Measurements from ENCODE around the gene TSSK6. TPM values are rescaled to one million over a fixed set of nuclear protein-coding genes. Genes with fewer than 3 reads are reported as not detected.

TSSK6 gene
- total and polyA plus RNA-seq, 2 experiments from 2014 or later: 0.63 to 4.9 TPM

- H4K20me1 ChIP-seq (replicated peaks; ENCODE audit: insufficient read depth): no peaks in the 10 kb centered on the region
- H3K36me3 Mint-ChIP-seq (ENCODE audit: low read depth): no peaks in the 10 kb centered on the region; the same call in 2 of the 3 replicates
- no peak overlapping the region for H2AFZ ChIP-seq
- no peaks in the 10 kb centered on the region for H3K9me2 ChIP-seq (ENCODE audit: insufficient read depth)
- no peak overlapping the region for H3K4me3 Mint-ChIP-seq
- no peaks in the 10 kb centered on the region for H3K27me3 ChIP-seq (ENCODE audit: insufficient read depth)
- no peak overlapping the region for H3K4me3 ChIP-seq
- no peak overlapping the region for H3K27ac ChIP-seq (ENCODE audit: low read depth)
- no peak for DNase-seq (ENCODE audit: low spot score)
- H3K27ac Mint-ChIP-seq: no peak overlapping the region
- H3K4me1 Mint-ChIP-seq: peaks cover 6% of the 10 kb centered on the region; the same call in 1 of the 3 replicates
- peaks cover 7% of the 10 kb centered on the region; the same call in 1 of the 2 replicates for H3F3A ChIP-seq (replicated peaks; ENCODE audit: low read depth)
- H3K36me3 ChIP-seq (ENCODE audit: insufficient read depth): no peaks in the 10 kb centered on the region
- no peak for ATAC-seq
- H3K9me3 Mint-ChIP-seq: no peaks in the 10 kb centered on the region; the same call in 1 of the 3 replicates
- TF ChIP-seq JUNB (IDR thresholded peaks at IDR 0.05; ENCODE audit: unreplicated experiment) (no peak), POLR2AphosphoS5 (IDR thresholded peaks at IDR 0.05; ENCODE audit: low read depth) (no peak), ZNF462 (CRISPR knock-in tag; IDR thresholded peaks at IDR 0.05) (no peak), REST (IDR thresholded peaks at IDR 0.05; ENCODE audit: unreplicated experiment) (no peak), CTCF (conservative IDR thresholded peaks at IDR 0.05; ENCODE audit: low read depth in 2 of 2) (no peak), EZH2phosphoT487 (IDR thresholded peaks at IDR 0.05; ENCODE audit: unreplicated experiment) (no peak), CREB1 (CRISPR knock-in tag; IDR thresholded peaks at IDR 0.05; ENCODE audit: low read depth) (no peak), ZNF331 (CRISPR knock-in tag; IDR thresholded peaks at IDR 0.05; ENCODE audit: low read depth) (no peak), EZH2 (IDR thresholded peaks at IDR 0.05; ENCODE audit: low read depth, unreplicated experiment) (no peak), ZNF114 (CRISPR knock-in tag; IDR thresholded peaks at IDR 0.05) (no peak), STAT1 (IDR thresholded peaks at IDR 0.05; ENCODE audit: unreplicated experiment) (no peak), ETS1 (IDR thresholded peaks at IDR 0.05) (no peak), NANOG (IDR thresholded peaks at IDR 0.05; ENCODE audit: borderline replicate concordance) (no peak)
- no peak overlapping the region for H3K4me2 ChIP-seq
- H3K79me2 ChIP-seq (replicated peaks; ENCODE audit: insufficient read depth): no peaks in the 10 kb centered on the region
- no peaks in the 10 kb centered on the region for H3K4me1 ChIP-seq (ENCODE audit: insufficient read depth)
- peaks cover 11% of the 10 kb centered on the region for H3K27me3 Mint-ChIP-seq (ENCODE audit: insufficient read depth, low read depth, poor library complexity)
Observed at GRCh38 chr19:19548915-19549759, 33.8 kb upstream of the TSSK6 start.

Data from GM23338 (cell line).